Left ventricle myocardium superior (tissue), 1 donor: ENCODE measurements around the gene CFAP91. TPM values are rescaled to one million over a fixed set of nuclear protein-coding genes. Genes with fewer than 3 reads are reported as not detected.

Source experiments
- ATAC-seq: fragments of 200-7000 bp; cut with Tn5 transposase; one replicate; pipeline ENCODE4 v1.9.1; 2020; ENCODE audit warnings: mild to moderate bottlenecking, moderate library complexity
- DNase-seq: peaks from one replicate; pipeline ENCODE4 v3.0.0-alpha.2; 2020
- intact Hi-C: fragments of 100-400 bp; cut with micrococcal nuclease; formaldehyde crosslinking; loops from one replicate; pipeline ENCODE4 v1.11.0; 2022
- total RNA-seq: library from RNA; stranded (reverse); fragmentation: NEBNext Ultra II Directional; extraction: Animal tissue kit (Norgen Biotek cat#: 25700); gene quantifications from one replicate; pipeline ENCODE4 v1.2.1, GENCODE V29; 2021
- donor health status: DM: no; HTN: yes; CAD: no; lungs with severe emphysema.

CFAP91 gene
- total RNA-seq, 1 donor from 2014 or later: 0.45 TPM

GRCh38 chr3:119731560-119732343 lies 28.9 kb downstream of the CFAP91 start:
- DNase-seq (no peak), ATAC-seq (no peak)
- intact Hi-C loops: no loop called here

DNA sequence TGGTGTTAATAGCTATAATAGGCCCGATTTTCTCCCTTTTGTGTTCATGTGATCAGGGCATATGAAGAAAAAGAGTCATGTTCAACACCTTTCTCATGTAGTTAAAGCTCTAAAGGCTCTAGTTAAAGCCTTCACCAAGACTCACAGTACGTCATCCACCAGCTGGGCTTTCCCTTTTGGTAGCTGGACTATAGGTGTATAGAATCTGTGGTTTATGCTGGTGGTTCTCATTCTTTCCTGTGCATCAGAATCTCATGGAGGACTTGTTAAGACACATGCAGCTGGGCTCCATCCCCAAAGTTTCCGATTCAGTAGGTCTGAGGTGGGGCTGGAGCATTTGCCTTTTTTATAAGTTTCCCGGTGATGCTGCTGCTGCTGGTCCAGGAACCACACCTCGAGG lies 31.0 kb downstream of the CFAP91 start:
- ATAC-seq: no peak
- intact Hi-C loops: no loop called here
- no peak for DNase-seq

- ATAC-seq: no peak
- no peak for DNase-seq
- intact Hi-C loops: no loop called here
Measured at GRCh38 chr3:119738741-119739140, 35.9 kb downstream of the CFAP91 start.

DNA sequence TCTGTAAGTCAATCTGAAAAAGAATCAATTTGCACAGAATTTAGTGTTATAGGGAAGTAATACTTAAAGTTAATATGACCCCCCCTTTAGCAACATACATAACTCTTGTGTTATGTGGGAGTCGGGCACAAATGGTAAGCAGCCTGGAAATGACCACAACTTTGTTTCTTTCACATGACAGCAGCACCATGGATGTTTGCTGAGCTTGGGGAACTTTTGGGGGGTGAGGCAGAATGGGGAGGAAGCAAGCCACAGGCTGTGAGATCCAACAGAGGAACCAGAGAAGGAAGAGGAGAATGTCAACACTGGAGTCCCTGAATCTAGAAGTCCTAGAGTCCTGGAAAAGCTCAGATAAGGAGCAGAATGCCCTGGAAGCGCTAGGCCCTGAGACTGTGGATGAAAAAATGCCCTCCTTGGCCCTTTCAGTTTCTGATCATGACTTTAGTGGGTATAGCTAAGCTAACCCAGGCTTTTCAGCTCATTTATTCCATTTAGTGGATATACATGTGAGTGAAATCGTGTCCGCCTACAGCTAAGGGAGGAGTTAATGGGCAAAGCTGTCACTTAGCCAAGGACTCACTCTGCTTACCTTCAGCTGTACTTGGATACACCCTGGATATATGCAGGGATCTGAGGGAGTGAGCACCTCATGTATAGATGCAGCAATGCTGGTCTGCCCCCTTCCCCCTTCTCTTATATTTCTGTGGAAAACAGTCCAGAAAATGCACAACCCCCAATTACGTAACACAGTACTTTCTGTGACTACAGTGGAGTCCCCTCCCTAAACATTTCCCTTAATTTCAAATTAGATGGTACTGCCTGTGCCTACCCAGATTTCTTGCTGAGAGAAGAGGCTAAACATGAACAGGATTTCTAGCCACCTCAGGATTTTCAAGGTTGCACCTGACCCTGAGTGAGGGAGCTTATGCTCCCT lies 39.1 kb downstream of the CFAP91 start:
- intact Hi-C loops: no loop called here
- no peak for DNase-seq
- ATAC-seq: no peak

- DNase-seq (no peak), ATAC-seq (no peak)
- intact Hi-C loops: no loop called here
Measured at GRCh38 chr3:119743921-119744320, 41.1 kb downstream of the CFAP91 start.

- intact Hi-C loops: no loop called here
- no peak for ATAC-seq
- DNase-seq: no peak
Measured at GRCh38 chr3:119745942-119746341, 43.1 kb downstream of the CFAP91 start.

- intact Hi-C loops: no loop called here
- ATAC-seq (no peak), DNase-seq (no peak)
Measured at GRCh38 chr3:119746423-119746822, 43.6 kb downstream of the CFAP91 start.

- no peak for ATAC-seq
- intact Hi-C loops: no loop called here
- no peak for DNase-seq
Measured at GRCh38 chr3:119747357-119747756, 44.5 kb downstream of the CFAP91 start.

DNA sequence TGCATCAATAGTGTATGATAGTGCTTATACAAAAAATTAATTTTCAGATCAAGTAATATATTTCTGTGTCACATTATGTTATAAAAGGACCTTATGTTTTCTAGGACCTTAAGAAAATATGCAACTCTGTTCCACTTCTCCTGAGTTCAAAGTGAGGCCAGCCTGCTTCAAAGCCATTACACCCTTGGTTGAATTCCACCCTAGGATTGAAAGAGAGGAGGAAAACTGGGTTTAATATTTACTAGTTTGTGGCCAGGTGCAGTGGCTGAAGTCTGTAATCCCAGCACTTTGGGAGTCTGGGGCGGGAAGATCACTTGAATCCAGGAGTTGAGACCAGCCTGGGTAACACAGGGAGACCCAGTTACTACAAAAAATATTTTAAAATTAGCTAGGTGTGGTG lies 46.2 kb downstream of the CFAP91 start:
- intact Hi-C loops: no loop called here
- ATAC-seq (no peak), DNase-seq (no peak)

- no peak for ATAC-seq
- intact Hi-C loops: no loop called here
- no peak for DNase-seq
Measured at GRCh38 chr3:119751423-119751822, 48.6 kb downstream of the CFAP91 start.

Other genes starting within 250 kb of the CFAP91 start
- 17.5 TPM for gene TMEM39A, start 239.4 kb upstream of the CFAP91 start, total RNA-seq
- gene POGLUT1, start 234.1 kb upstream of the CFAP91 start, total RNA-seq: 6.4 TPM
- 349 TPM for gene TIMMDC1, start 204.5 kb upstream of the CFAP91 start, total RNA-seq
- not detected for gene CD80, start 143.4 kb upstream of the CFAP91 start, total RNA-seq
- 10.3 TPM for gene ADPRH, start 123.5 kb upstream of the CFAP91 start, total RNA-seq
- 1.3 TPM for gene PLA1A, start 105.1 kb upstream of the CFAP91 start, total RNA-seq
- 586 TPM for gene POPDC2, start 42.4 kb upstream of the CFAP91 start, total RNA-seq
- gene COX17, start 25.6 kb upstream of the CFAP91 start, total RNA-seq: 177 TPM
- 0.12 TPM for gene NR1I2, start 79.1 kb downstream of the CFAP91 start, total RNA-seq